Measurements from ENCODE around the gene SLC4A1. TPM values are rescaled to one million over a fixed set of nuclear protein-coding genes. Genes with fewer than 3 reads are reported as not detected.

SLC4A1 gene
- total and polyA plus RNA-seq, 4 donors, result 0.14 to 1,478 TPM; not detected in 2

GRCh38 chr17:44249501-44250246 is 18.3 kb downstream of the SLC4A1 start:
- 93% methylated on average over 9 of the region's 9 CpGs for WGBS
- Histone ChIP-seq H3K4me1 (ENCODE audit: control insufficient read depth in 4 of 4, insufficient read depth in 4 of 4, low read length in 3 of 4) (peaks cover 10 to 31% (median 20%) of the 10 kb centered on the region in 4 donors), H3K27ac (ENCODE audit: low read depth in 1 of 2, low read length in 2 of 2) (no peak overlapping the region), H3K9me3 (ENCODE audit: control insufficient read depth in 4 of 4, low read length in 3 of 4) (no peaks in the 10 kb centered on the region), H3K36me3 (ENCODE audit: control insufficient read depth in 4 of 4, insufficient read depth in 3 of 4, low read depth in 1 of 4, low read length in 3 of 4) (no peaks in the 10 kb centered on the region), H3K9ac (ENCODE audit: low read depth in 1 of 2, low read length in 2 of 2) (no peak overlapping the region), H3K27me3 (ENCODE audit: control insufficient read depth in 4 of 4, insufficient read depth in 4 of 4, low read length in 3 of 4) (no peaks in the 10 kb centered on the region), H3K4me3 (ENCODE audit: low read depth in 1 of 3, low read length in 3 of 3) (no peak overlapping the region)
- TF ChIP-seq YY1 (IDR thresholded peaks at IDR 0.05), result no peak
- no peak for DNase-seq (ENCODE audit: low spot score)

GRCh38 chr17:44247876-44248736 is 19.8 kb downstream of the SLC4A1 start:
- no peak overlapping the region for H3K27ac ChIP-seq (ENCODE audit: low read depth in 1 of 2, low read length in 2 of 2)

GRCh38 chr17:44247440-44247841 is 20.5 kb downstream of the SLC4A1 start:
- Histone ChIP-seq H3K9ac (ENCODE audit: low read depth in 1 of 2, low read length in 2 of 2) (no peak overlapping the region), H3K4me1 (ENCODE audit: control insufficient read depth in 4 of 4, insufficient read depth in 4 of 4, low read length in 3 of 4) (peaks cover 10 to 31% (median 20%) of the 10 kb centered on the region in 4 donors), H3K27me3 (ENCODE audit: control insufficient read depth in 4 of 4, insufficient read depth in 4 of 4, low read length in 3 of 4) (no peaks in the 10 kb centered on the region), H3K36me3 (ENCODE audit: control insufficient read depth in 4 of 4, insufficient read depth in 3 of 4, low read depth in 1 of 4, low read length in 3 of 4) (no peaks in the 10 kb centered on the region), H3K27ac (ENCODE audit: low read depth in 1 of 2, low read length in 2 of 2) (peak overlapping the region; percentile 5 to 32), H3K9me3 (ENCODE audit: control insufficient read depth in 4 of 4, low read length in 3 of 4) (no peaks in the 10 kb centered on the region), H3K4me3 (ENCODE audit: low read depth in 1 of 3, low read length in 3 of 3) (no peak overlapping the region)
- 20% methylated on average over 7 of the region's 7 CpGs for WGBS
- DNase-seq (ENCODE audit: low spot score), result peak; percentile 75
- TF ChIP-seq RXRA (IDR thresholded peaks at IDR 0.05), result peak; percentile 94 to 96
- TF ChIP-seq GABPA (IDR thresholded peaks at IDR 0.05 in 1 of 2, conservative IDR thresholded peaks at IDR 0.05 in 1 of 2), result no peak
- TF ChIP-seq SP1 (IDR thresholded peaks at IDR 0.05), result peak; percentile 72
- TF ChIP-seq RAD21 (IDR thresholded peaks at IDR 0.05), result peak in 1 of 2 donors; percentile 34
- TF ChIP-seq, protein P1, sequence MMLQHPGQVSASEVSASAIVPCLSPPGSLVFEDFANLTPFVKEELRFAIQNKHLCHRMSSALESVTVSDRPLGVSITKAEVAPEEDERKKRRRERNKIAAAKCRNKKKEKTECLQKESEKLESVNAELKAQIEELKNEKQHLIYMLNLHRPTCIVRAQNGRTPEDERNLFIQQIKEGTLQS (IDR thresholded peaks at IDR 0.05), result no peak
- TF ChIP-seq NR2F2 (IDR thresholded peaks at IDR 0.05), result peak; percentile 61
- TF ChIP-seq JUND (IDR thresholded peaks at IDR 0.05), result peak in 1 of 2 donors; percentile 29
- TF ChIP-seq TAF1 (conservative IDR thresholded peaks at IDR 0.05), result no peak
- TF ChIP-seq, protein P2, sequence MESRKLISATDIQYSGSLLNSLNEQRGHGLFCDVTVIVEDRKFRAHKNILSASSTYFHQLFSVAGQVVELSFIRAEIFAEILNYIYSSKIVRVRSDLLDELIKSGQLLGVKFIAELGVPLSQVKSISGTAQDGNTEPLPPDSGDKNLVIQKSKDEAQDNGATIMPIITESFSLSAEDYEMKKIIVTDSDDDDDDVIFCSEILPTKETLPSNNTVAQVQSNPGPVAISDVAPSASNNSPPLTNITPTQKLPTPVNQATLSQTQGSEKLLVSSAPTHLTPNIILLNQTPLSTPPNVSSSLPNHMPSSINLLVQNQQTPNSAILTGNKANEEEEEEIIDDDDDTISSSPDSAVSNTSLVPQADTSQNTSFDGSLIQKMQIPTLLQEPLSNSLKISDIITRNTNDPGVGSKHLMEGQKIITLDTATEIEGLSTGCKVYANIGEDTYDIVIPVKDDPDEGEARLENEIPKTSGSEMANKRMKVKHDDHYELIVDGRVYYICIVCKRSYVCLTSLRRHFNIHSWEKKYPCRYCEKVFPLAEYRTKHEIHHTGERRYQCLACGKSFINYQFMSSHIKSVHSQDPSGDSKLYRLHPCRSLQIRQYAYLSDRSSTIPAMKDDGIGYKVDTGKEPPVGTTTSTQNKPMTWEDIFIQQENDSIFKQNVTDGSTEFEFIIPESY (IDR thresholded peaks at IDR 0.05), result no peak
- TF ChIP-seq, protein P3, sequence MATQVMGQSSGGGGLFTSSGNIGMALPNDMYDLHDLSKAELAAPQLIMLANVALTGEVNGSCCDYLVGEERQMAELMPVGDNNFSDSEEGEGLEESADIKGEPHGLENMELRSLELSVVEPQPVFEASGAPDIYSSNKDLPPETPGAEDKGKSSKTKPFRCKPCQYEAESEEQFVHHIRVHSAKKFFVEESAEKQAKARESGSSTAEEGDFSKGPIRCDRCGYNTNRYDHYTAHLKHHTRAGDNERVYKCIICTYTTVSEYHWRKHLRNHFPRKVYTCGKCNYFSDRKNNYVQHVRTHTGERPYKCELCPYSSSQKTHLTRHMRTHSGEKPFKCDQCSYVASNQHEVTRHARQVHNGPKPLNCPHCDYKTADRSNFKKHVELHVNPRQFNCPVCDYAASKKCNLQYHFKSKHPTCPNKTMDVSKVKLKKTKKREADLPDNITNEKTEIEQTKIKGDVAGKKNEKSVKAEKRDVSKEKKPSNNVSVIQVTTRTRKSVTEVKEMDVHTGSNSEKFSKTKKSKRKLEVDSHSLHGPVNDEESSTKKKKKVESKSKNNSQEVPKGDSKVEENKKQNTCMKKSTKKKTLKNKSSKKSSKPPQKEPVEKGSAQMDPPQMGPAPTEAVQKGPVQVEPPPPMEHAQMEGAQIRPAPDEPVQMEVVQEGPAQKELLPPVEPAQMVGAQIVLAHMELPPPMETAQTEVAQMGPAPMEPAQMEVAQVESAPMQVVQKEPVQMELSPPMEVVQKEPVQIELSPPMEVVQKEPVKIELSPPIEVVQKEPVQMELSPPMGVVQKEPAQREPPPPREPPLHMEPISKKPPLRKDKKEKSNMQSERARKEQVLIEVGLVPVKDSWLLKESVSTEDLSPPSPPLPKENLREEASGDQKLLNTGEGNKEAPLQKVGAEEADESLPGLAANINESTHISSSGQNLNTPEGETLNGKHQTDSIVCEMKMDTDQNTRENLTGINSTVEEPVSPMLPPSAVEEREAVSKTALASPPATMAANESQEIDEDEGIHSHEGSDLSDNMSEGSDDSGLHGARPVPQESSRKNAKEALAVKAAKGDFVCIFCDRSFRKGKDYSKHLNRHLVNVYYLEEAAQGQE (IDR thresholded peaks at IDR 0.05), result peak; percentile 18
- no peak for TF ChIP-seq YY1 (IDR thresholded peaks at IDR 0.05)
- TF ChIP-seq EGR1 (IDR thresholded peaks at IDR 0.05; ENCODE audit: low read depth in 2 of 2), result no peak
- TF ChIP-seq HNF4G (IDR thresholded peaks at IDR 0.05), result no peak
- TF ChIP-seq, protein P4, sequence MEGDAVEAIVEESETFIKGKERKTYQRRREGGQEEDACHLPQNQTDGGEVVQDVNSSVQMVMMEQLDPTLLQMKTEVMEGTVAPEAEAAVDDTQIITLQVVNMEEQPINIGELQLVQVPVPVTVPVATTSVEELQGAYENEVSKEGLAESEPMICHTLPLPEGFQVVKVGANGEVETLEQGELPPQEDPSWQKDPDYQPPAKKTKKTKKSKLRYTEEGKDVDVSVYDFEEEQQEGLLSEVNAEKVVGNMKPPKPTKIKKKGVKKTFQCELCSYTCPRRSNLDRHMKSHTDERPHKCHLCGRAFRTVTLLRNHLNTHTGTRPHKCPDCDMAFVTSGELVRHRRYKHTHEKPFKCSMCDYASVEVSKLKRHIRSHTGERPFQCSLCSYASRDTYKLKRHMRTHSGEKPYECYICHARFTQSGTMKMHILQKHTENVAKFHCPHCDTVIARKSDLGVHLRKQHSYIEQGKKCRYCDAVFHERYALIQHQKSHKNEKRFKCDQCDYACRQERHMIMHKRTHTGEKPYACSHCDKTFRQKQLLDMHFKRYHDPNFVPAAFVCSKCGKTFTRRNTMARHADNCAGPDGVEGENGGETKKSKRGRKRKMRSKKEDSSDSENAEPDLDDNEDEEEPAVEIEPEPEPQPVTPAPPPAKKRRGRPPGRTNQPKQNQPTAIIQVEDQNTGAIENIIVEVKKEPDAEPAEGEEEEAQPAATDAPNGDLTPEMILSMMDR (IDR thresholded peaks at IDR 0.05; ENCODE audit: low read depth, low read length, missing input control), result no peak
- peak; percentile 19 for TF ChIP-seq FOXA2 (IDR thresholded peaks at IDR 0.05)
- TF ChIP-seq, protein P5, sequence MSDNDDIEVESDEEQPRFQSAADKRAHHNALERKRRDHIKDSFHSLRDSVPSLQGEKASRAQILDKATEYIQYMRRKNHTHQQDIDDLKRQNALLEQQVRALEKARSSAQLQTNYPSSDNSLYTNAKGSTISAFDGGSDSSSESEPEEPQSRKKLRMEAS (IDR thresholded peaks at IDR 0.05), result no peak
- TF ChIP-seq FOXA1 (IDR thresholded peaks at IDR 0.05), result no peak

More at GRCh38 chr17:44247876-44248736, 19.8 kb downstream of the SLC4A1 start:
- Histone ChIP-seq H3K27me3 (ENCODE audit: control insufficient read depth in 4 of 4, insufficient read depth in 4 of 4, low read length in 3 of 4) (no peaks in the 10 kb centered on the region), H3K9ac (ENCODE audit: low read depth in 1 of 2, low read length in 2 of 2) (no peak overlapping the region), H3K36me3 (ENCODE audit: control insufficient read depth in 4 of 4, insufficient read depth in 3 of 4, low read depth in 1 of 4, low read length in 3 of 4) (no peaks in the 10 kb centered on the region), H3K4me3 (ENCODE audit: low read depth in 1 of 3, low read length in 3 of 3) (no peak overlapping the region), H3K9me3 (ENCODE audit: control insufficient read depth in 4 of 4, low read length in 3 of 4) (no peaks in the 10 kb centered on the region), H3K4me1 (ENCODE audit: control insufficient read depth in 4 of 4, insufficient read depth in 4 of 4, low read length in 3 of 4) (peaks cover 10 to 31% (median 20%) of the 10 kb centered on the region in 4 donors)
- WGBS, result 75% methylated on average over 10 of the region's 10 CpGs
- TF ChIP-seq YY1 (IDR thresholded peaks at IDR 0.05) (no peak), FOXA2 (IDR thresholded peaks at IDR 0.05) (no peak), SP1 (IDR thresholded peaks at IDR 0.05) (no peak)
- TF ChIP-seq, protein P5 (IDR thresholded peaks at IDR 0.05), result no peak
- peak; percentile 65 for DNase-seq (ENCODE audit: low spot score)

All from liver (tissue), 9 donors.